GM12891 (cell line): ENCODE measurements around the gene ATP6V0A1.

Experiments
- POLR2A ChIP-seq: IDR thresholded peaks from 2 replicates; pipeline ENCODE4 v1.6.1; 2011; ENCODE audit warnings: low read depth, low read length, control low read depth
- POLR2AphosphoS5 ChIP-seq: IDR thresholded peaks from 2 replicates; pipeline ENCODE4 v1.6.1; 2011; ENCODE audit warnings: low read depth, low read length, control low read depth
- TAF1 ChIP-seq: IDR thresholded peaks from 2 replicates; pipeline ENCODE4 v1.6.1; 2011; ENCODE audit warnings: low read depth, low read length, control low read depth

DNA sequence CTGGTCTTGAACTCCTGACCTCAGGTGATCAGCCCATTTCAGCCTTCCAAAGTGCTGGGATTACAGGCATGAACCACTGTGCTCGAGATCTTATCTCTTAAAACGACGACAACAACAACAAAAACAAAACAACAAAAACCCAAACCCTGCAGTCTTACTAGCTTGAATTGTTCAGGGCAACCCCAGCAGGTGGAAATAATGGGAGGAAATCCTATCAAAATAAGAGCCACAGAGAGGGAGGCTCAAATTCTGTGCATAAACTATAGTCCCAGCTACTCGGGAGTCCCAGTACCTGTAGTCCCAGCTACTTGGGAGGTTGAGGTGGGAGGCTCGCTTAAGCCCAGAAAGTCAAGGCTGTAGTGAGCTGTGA is 16.5 kb upstream of the ATP6V0A1 start:
- TF ChIP-seq POLR2AphosphoS5 (no peak), POLR2A (no peak), TAF1 (no peak)
